ENCODE measurements around the gene SHROOM3.

DNA sequence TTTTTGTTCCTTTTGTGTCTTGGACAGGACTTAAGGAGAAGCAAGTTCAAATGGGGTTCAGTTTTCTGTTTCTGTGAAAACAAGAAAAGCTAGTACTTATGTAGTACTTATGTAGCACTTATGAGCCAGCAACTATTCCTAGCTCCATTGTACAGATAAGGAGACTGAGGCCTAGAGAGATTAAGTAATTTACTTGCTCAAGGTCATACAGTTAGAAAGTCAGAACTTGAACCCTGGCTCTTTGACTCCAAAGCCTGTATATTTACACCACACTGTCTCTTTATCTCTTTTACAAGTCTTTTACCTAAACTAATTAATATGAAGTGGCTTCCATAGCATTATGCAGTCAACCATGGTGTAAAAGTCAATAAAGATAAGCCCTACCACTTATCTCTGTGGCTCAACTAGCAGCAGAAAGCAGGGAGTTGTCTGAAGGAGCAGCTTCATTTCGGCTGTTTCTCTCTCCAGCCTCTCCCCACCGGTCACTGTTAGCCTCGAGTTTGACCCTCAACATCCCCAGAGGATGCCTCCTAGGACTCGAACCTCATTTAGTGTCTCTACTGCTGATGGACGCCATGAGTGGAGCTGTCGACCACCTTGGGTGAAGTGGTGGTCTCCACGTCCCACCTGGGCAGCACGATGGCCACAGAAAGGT lies 209.9 kb downstream of the SHROOM3 start:
- TF ChIP-seq, protein P1, sequence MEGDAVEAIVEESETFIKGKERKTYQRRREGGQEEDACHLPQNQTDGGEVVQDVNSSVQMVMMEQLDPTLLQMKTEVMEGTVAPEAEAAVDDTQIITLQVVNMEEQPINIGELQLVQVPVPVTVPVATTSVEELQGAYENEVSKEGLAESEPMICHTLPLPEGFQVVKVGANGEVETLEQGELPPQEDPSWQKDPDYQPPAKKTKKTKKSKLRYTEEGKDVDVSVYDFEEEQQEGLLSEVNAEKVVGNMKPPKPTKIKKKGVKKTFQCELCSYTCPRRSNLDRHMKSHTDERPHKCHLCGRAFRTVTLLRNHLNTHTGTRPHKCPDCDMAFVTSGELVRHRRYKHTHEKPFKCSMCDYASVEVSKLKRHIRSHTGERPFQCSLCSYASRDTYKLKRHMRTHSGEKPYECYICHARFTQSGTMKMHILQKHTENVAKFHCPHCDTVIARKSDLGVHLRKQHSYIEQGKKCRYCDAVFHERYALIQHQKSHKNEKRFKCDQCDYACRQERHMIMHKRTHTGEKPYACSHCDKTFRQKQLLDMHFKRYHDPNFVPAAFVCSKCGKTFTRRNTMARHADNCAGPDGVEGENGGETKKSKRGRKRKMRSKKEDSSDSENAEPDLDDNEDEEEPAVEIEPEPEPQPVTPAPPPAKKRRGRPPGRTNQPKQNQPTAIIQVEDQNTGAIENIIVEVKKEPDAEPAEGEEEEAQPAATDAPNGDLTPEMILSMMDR (IDR thresholded peaks at IDR 0.05): no peak
- TF ChIP-seq ZFX (IDR thresholded peaks at IDR 0.05; ENCODE audit: borderline replicate concordance): no peak
